Tongue (tissue), 2 donors: Measurements from ENCODE around the gene BAZ2B. TPM values are rescaled to one million over a fixed set of nuclear protein-coding genes. Genes with fewer than 3 reads are reported as not detected.

Experiments used
- small RNA-seq: library from RNA; depleted of rRNA; stranded (forward); fragments of <200 nt; gene quantifications from one replicate; pipeline ENCODE3, GENCODE V24; 2014; ENCODE audit warnings: low replicate concordance
- total RNA-seq: library from RNA; depleted of rRNA; stranded (reverse); fragments of >200 nt; gene quantifications from one replicate; pipeline ENCODE4 v1.2.3, GENCODE V29; 2014

BAZ2B gene
- total RNA-seq, 1 donor from 2014 or later: 162 TPM

Small RNA genes lying within 50 kb of the gene (small RNA-seq; reads per million reads assigned to genes)
- not detected for gene RF00019

Other genes with a start within 250 kb of the BAZ2B start
- gene MARCHF7, start 96.0 kb upstream of the BAZ2B start, total RNA-seq: 222 TPM
- gene CD302, start 181.7 kb upstream of the BAZ2B start, total RNA-seq: 24.5 TPM